Measurements from ENCODE around the gene KAT6B. TPM values are rescaled to one million over a fixed set of nuclear protein-coding genes. Genes with fewer than 3 reads are reported as not detected.

Gene KAT6B
- total RNA-seq, 1 donor from 2014 or later: 59.2 TPM

DNA sequence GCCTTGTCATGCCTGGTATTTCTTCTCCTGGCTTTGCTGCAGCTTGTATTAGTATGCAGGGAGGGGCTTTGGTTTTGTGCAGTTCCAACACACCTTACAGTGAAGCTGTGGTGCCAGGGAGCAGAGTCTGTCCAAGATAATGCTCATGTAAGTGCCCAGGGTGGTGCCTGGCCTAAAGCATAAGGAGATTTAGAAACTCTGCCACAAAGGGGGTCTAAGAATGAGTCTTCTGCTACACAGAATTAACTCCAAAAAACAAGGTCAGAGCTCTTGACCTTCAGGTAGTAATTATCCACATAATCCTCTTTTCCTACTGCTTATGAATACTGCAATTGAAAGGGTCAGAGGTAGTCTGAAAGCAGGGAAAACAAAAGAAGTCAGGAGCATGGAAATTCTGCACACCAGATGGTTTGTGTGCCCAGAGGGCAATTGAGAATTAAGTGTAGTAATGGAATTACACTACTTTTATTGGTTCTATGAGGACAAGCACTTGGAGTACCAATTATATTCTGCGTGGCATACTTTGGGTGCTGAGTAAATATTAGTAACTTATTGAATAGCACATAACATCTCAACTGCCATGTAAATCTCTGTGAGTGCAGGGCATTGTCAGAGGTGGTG is 121.5 kb downstream of the KAT6B start:
- DNase-seq (ENCODE audit: extremely low spot score in 2 of 2): no peak
- Histone ChIP-seq H3K27ac (no peak overlapping the region), H3K9me3 (no peaks in the 10 kb centered on the region), H3K27me3 (no peaks in the 10 kb centered on the region), H3K4me3 (no peak overlapping the region), H3K4me1 (peaks cover 39% of the 10 kb centered on the region), H3K36me3 (no peaks in the 10 kb centered on the region)
- TF ChIP-seq POLR2AphosphoS5 (IDR thresholded peaks at IDR 0.05; ENCODE audit: insufficient read depth in 1 of 2, low read depth in 1 of 2) (no peak), POLR2A (IDR thresholded peaks at IDR 0.05) (no peak)
- TF ChIP-seq, protein P1, sequence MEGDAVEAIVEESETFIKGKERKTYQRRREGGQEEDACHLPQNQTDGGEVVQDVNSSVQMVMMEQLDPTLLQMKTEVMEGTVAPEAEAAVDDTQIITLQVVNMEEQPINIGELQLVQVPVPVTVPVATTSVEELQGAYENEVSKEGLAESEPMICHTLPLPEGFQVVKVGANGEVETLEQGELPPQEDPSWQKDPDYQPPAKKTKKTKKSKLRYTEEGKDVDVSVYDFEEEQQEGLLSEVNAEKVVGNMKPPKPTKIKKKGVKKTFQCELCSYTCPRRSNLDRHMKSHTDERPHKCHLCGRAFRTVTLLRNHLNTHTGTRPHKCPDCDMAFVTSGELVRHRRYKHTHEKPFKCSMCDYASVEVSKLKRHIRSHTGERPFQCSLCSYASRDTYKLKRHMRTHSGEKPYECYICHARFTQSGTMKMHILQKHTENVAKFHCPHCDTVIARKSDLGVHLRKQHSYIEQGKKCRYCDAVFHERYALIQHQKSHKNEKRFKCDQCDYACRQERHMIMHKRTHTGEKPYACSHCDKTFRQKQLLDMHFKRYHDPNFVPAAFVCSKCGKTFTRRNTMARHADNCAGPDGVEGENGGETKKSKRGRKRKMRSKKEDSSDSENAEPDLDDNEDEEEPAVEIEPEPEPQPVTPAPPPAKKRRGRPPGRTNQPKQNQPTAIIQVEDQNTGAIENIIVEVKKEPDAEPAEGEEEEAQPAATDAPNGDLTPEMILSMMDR (IDR thresholded peaks at IDR 0.05): no peak
- intact Hi-C loops (cut with DNase I): no loop called here

DNA sequence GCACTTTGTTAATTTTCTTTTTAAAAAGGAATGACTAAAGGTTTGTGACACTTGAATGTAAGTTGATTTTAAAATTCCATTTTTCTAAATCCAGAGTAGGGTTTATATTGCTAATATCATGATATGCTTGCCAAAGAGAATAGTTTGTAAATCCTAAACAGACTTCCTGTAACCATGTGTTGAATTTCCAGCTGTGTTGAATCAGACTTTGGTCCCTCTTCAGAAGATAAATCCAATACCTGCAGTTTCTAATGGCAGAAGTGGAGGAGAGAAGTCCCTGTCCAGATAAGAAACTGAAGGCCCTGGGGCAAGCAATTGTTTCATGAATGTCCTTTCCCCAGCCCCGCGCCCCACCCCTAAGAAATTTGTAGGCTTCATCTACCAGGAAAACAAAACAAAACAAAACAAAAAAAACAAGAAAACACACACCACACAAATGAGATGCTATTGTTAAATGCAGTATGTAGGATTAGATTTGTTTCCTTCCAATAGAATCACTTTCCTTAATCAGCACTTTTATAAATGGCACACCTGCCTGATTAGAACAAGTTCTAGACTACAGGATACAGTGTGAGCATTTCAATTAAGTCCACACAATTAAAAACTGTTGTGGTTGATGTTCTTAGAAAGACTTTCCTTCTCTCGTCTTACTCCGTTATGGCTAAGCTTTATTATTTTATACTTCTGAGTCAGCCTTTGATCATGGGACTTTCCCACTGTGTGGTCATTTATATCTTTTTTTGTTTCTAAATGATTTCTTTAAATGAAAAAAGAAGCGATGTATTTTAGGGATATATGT is 122.8 kb downstream of the KAT6B start:
- TF ChIP-seq POLR2AphosphoS5 (IDR thresholded peaks at IDR 0.05; ENCODE audit: insufficient read depth in 1 of 2, low read depth in 1 of 2) (no peak), POLR2A (IDR thresholded peaks at IDR 0.05) (no peak)
- TF ChIP-seq, protein P1 (IDR thresholded peaks at IDR 0.05): no peak
- no peak overlapping the region for H3K4me3 ChIP-seq
- no peak overlapping the region for H3K27ac ChIP-seq
- H3K36me3 ChIP-seq: no peaks in the 10 kb centered on the region
- no peak for DNase-seq (ENCODE audit: extremely low spot score in 2 of 2)
- H3K27me3 ChIP-seq: no peaks in the 10 kb centered on the region
- no peaks in the 10 kb centered on the region for H3K9me3 ChIP-seq
- H3K4me1 ChIP-seq: peaks cover 48% of the 10 kb centered on the region
- intact Hi-C loops (cut with DNase I): no loop called here

DNA sequence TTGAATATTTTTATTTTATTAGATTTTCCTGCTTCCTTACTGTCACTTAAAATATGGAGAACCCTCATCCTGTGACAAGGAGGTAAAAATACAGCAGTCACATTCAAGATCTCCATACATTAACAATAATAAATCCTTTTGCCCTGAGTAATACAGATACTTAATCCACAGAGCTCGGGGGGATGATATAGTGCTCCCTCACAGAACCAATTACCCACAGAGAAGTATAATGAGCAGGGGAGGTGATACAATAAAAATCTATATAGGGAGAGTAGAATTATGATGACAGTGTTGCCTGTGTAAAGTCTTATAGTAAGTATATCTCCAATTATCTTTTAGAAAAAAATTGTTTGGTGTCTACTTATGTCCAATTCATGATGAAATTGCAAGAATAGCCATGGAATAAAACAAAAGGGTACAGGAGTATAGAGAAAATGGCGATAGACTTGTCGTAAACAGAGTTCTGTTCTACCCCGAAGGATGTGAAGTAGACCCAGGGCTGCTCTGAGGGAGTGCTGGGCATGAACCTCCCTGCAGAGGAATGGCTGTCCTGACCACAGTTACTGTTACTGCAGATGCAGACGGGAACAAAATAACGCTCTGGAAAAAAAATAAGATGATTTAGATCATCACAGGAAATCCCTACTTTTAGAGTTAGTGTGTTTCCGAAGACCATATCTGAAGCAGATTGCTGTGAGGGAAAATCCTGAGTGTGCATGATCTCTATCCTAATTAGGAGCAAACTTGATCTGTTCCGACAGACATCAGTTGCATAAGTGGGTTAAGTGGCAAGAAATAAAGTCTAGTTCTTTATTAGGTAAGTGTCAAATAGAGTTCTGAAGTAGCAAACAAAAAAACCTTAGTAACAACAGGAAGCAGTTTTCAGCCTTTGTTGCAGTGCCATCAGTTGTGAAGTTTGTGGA is 123.7 kb downstream of the KAT6B start:
- no peaks in the 10 kb centered on the region for H3K36me3 ChIP-seq
- H3K4me1 ChIP-seq: peaks cover 50% of the 10 kb centered on the region
- no peak overlapping the region for H3K27ac ChIP-seq
- H3K9me3 ChIP-seq: no peaks in the 10 kb centered on the region
- TF ChIP-seq, protein P1 (IDR thresholded peaks at IDR 0.05): no peak
- TF ChIP-seq POLR2AphosphoS5 (IDR thresholded peaks at IDR 0.05; ENCODE audit: insufficient read depth in 1 of 2, low read depth in 1 of 2) (no peak), POLR2A (IDR thresholded peaks at IDR 0.05) (no peak)
- H3K4me3 ChIP-seq: no peak overlapping the region
- intact Hi-C loops (cut with DNase I): no loop called here
- no peaks in the 10 kb centered on the region for H3K27me3 ChIP-seq
- no peak for DNase-seq (ENCODE audit: extremely low spot score in 2 of 2)

DNA sequence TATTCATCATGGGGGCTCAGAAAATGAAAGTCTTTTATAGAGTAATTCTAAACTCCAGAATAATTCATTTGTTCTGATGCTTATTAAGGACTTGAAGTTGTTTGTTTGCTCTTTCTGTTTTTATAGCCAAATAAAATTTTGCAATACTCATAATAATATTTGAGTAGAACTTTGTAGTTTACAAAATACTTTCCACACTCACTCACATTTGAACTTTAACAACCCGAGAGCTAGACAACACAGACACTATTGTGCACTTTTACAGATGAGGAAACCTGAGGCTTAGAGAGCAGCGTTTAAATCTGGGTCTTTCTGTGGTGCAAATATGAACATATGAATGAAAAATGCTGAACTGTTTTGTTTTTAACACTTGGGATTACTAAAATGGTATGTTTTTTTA is 126.8 kb downstream of the KAT6B start:
- no peaks in the 10 kb centered on the region for H3K9me3 ChIP-seq
- H3K27ac ChIP-seq: peak overlapping the region; percentile 10
- peaks cover 52% of the 10 kb centered on the region for H3K4me1 ChIP-seq
- no peak overlapping the region for H3K4me3 ChIP-seq
- TF ChIP-seq, protein P1 (IDR thresholded peaks at IDR 0.05): no peak
- TF ChIP-seq POLR2AphosphoS5 (IDR thresholded peaks at IDR 0.05; ENCODE audit: insufficient read depth in 1 of 2, low read depth in 1 of 2) (peak; percentile 15 to 41), POLR2A (IDR thresholded peaks at IDR 0.05) (no peak)
- intact Hi-C loops (cut with DNase I): no loop called here
- no peaks in the 10 kb centered on the region for H3K36me3 ChIP-seq
- H3K27me3 ChIP-seq: no peaks in the 10 kb centered on the region
- no peak for DNase-seq (ENCODE audit: extremely low spot score in 2 of 2)

All from vagina (tissue), 2 donors.